Testis (tissue), 3 donors: ENCODE results near the gene TRRAP. TPM values are rescaled to one million over a fixed set of nuclear protein-coding genes. Genes with fewer than 3 reads are reported as not detected.

Source experiments
- DNase-seq: peaks from one replicate; pipeline ENCODE4 v3.0.0-alpha.2; 2019
- H3K27ac ChIP-seq, 2 donors: fragments of 200-600 bp; sonication (generic); one replicate each; pipeline ENCODE4 v1.5.1; 2019
- H3K27me3 ChIP-seq: fragments of 200-600 bp; sonication (generic); one replicate; pipeline ENCODE4 v1.5.1; 2019
- H3K36me3 ChIP-seq: fragments of 200-600 bp; sonication (generic); one replicate; pipeline ENCODE4 v1.5.1; 2017; ENCODE audit warnings: low read depth; ENCODE audit errors: missing control alignments
- H3K4me1 ChIP-seq: fragments of 200-600 bp; sonication (generic); one replicate; pipeline ENCODE4 v1.5.1; 2019
- H3K4me3 ChIP-seq, 2 donors: fragments of 200-600 bp; sonication (generic); one replicate each; pipeline ENCODE4 v1.5.1; 2017 to 2019
- H3K9me3 ChIP-seq: fragments of 200-600 bp; sonication (generic); one replicate; pipeline ENCODE4 v1.5.1; 2017
- CTCF ChIP-seq, 3 experiments: fragments of 450-650 bp in 2 of 3; fragments of 200-600 bp in 1 of 3; sonication (generic) in 1 of 3; IDR thresholded peaks; one replicate each; pipeline ENCODE4 v1.5.1; 2016 to 2019; ENCODE audit warnings: antibody characterized with exemption in 3 of 3, mild to moderate bottlenecking in 2 of 3, moderate library complexity in 1 of 3
- POLR2A ChIP-seq: fragments of 450-650 bp; IDR thresholded peaks from one replicate; pipeline ENCODE4 v1.6.1; 2017; ENCODE audit warnings: antibody characterized with exemption, mild to moderate bottlenecking, moderate library complexity
- WGBS, 2 donors: methylation state at CpG; one replicate each; pipeline ENCODE4 v1.1.5; 2018; 5-methylcytosine and 5-hydroxymethylcytosine counted together
- intact Hi-C: fragments of 100-400 bp; cut with DNase I; formaldehyde crosslinking; loops from one replicate; pipeline ENCODE4 v1.15.1; 2023; ENCODE audit warnings: low total_unique reads
- polyA plus RNA-seq: library from polyadenylated mRNA; stranded (reverse); fragments of 350-450 nt; fragmentation: Illumina TruSeq; extraction: RNeasy Lipid Tissue Mini Kit (QIAGEN cat#74804); gene quantifications from one replicate; pipeline ENCODE4 v1.2.3, GENCODE V29; 2014; ENCODE audit warnings: low read depth, low replicate concordance; ENCODE audit not compliant: insufficient read depth
- total RNA-seq, 2 donors: library from RNA; depleted of rRNA; stranded (reverse); fragments of >200 nt; gene quantifications; one replicate each; pipeline ENCODE4 v1.2.3, GENCODE V29; 2016

The TRRAP gene
- total and polyA plus RNA-seq, 3 donors from 2014 or later, result 45.6 to 120 (median 119) TPM

- H3K36me3 ChIP-seq, result no peaks in the 10 kb centered on the region
- no peaks in the 10 kb centered on the region for H3K9me3 ChIP-seq
- TF ChIP-seq CTCF (IDR thresholded peaks at IDR 0.05) (no peak), POLR2A (no peak)
- no peaks in the 10 kb centered on the region for H3K4me1 ChIP-seq
- no peak overlapping the region for H3K27ac ChIP-seq
- intact Hi-C loops, result no loop called here
- no peaks in the 10 kb centered on the region for H3K27me3 ChIP-seq
- no peak for DNase-seq
- H3K4me3 ChIP-seq, result no peak overlapping the region
- 96 to 98% methylated on average over 15 of the region's 15 CpGs for whole genome bisulfite sequencing, 2 donors
Observed at GRCh38 chr7:98927125-98927524, 48.8 kb downstream of the TRRAP start.

- H3K27me3 ChIP-seq, result no peaks in the 10 kb centered on the region
- H3K4me1 ChIP-seq, result no peaks in the 10 kb centered on the region
- no peak for TF ChIP-seq CTCF (IDR thresholded peaks at IDR 0.05)
- no peak for TF ChIP-seq POLR2A
- no peaks in the 10 kb centered on the region for H3K9me3 ChIP-seq
- H3K27ac ChIP-seq, result no peak overlapping the region
- no peaks in the 10 kb centered on the region for H3K36me3 ChIP-seq
- 91 to 94% methylated on average over 10 of the region's 10 CpGs for WGBS, 2 donors
- intact Hi-C loops, result no loop called here
- H3K4me3 ChIP-seq, result no peak overlapping the region
- DNase-seq, result no peak
Observed at GRCh38 chr7:98930464-98930863, 52.1 kb downstream of the TRRAP start.

- 57 to 88% methylated on average over 1 to 3 of the region's 3 CpGs for WGBS, 2 donors
- TF ChIP-seq CTCF (IDR thresholded peaks at IDR 0.05), result no peak
- TF ChIP-seq POLR2A, result no peak
- no peak overlapping the region for H3K4me3 ChIP-seq
- no peaks in the 10 kb centered on the region for H3K36me3 ChIP-seq
- no peak for DNase-seq
- H3K4me1 ChIP-seq, result no peaks in the 10 kb centered on the region
- H3K9me3 ChIP-seq, result no peaks in the 10 kb centered on the region
- H3K27me3 ChIP-seq, result no peaks in the 10 kb centered on the region
- intact Hi-C loops, result no loop called here
- no peak overlapping the region for H3K27ac ChIP-seq
Observed at GRCh38 chr7:98930921-98931320, 52.6 kb downstream of the TRRAP start.

GRCh38 chr7:98933321-98933720 is 55.0 kb downstream of the TRRAP start:
- H3K4me1 ChIP-seq, result no peaks in the 10 kb centered on the region
- 93 to 96% methylated on average over 13 of the region's 13 CpGs for WGBS, 2 donors
- H3K36me3 ChIP-seq, result no peaks in the 10 kb centered on the region
- no peak for DNase-seq
- H3K9me3 ChIP-seq, result no peaks in the 10 kb centered on the region
- intact Hi-C loops, result no loop called here
- TF ChIP-seq CTCF (IDR thresholded peaks at IDR 0.05) (no peak), POLR2A (no peak)
- H3K4me3 ChIP-seq, result no peak overlapping the region
- H3K27ac ChIP-seq, result no peak overlapping the region
- H3K27me3 ChIP-seq, result no peaks in the 10 kb centered on the region

- Histone ChIP-seq H3K27me3 (no peaks in the 10 kb centered on the region), H3K4me3 (no peak overlapping the region), H3K9me3 (no peaks in the 10 kb centered on the region), H3K27ac (no peak overlapping the region), H3K36me3 (no peaks in the 10 kb centered on the region), H3K4me1 (no peaks in the 10 kb centered on the region)
- intact Hi-C loops, result no loop called here
- TF ChIP-seq POLR2A, result no peak
- no peak for TF ChIP-seq CTCF (IDR thresholded peaks at IDR 0.05)
- WGBS, 2 donors, result 80 to 93% methylated on average over 2 to 3 of the region's 3 CpGs
- no peak for DNase-seq
Observed at GRCh38 chr7:98934267-98934666, 55.9 kb downstream of the TRRAP start.
